ENCODE results near the gene CETN3. TPM values are rescaled to one million over a fixed set of nuclear protein-coding genes. Genes with fewer than 3 reads are reported as not detected.

CETN3 gene
- total RNA-seq (25.4 and 49.2 TPM in 2 replicates), polyA plus RNA-seq (85.8 and 106 TPM in 2 replicates)

DNA sequence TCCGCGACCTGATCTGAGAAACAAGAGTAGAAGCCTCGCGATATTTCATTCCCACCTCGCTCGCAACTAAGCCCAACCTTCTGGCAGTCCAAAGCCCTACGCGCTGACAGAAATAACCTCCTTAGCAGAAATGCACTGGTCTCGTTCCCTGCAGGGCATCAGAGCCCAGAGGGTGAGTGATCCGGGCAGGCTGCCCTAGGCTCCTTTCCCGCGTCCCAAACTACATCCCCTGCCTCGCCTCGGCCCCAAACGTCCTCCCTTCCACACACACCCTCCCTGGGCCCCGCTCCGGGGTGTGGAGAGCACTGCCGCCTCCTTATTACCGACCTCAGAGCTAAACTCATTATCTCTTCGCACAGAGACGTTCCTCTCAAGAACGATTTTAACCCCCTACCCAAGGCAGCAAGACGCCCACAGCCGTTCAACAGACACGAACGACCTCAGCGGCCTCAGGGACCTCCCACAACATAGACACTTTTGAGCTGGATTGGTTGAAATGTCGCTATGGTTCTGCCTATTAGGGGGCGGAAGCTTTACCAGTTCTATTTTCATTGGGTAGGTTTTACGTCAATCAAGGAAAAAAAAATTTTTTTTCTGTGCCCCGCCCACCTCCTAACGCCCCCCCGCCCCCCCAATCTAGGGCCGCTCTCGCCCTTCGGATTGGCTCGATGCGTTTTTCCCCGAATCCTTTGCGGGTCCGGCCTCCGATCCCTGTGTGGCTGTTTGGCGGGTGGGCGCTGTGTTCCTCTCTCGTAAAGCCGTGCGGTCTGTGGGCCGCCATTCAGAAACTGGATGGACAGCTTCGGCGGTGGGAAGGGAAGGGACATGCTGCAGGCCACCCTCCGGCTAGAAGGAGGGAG lies at the start of gene CETN3:
Gene CETN3, minus strand, starts transcription at position 439 of the 860 bp plus-strand sequence. Its CDS starts 95 bp downstream, at position 344.
- peaks cover 6% of the 10 kb centered on the region for H3K36me3 ChIP-seq
- peaks cover 22% of the 10 kb centered on the region for H3K4me1 ChIP-seq (ENCODE audit: low read depth)
- TF ChIP-seq, protein P1, sequence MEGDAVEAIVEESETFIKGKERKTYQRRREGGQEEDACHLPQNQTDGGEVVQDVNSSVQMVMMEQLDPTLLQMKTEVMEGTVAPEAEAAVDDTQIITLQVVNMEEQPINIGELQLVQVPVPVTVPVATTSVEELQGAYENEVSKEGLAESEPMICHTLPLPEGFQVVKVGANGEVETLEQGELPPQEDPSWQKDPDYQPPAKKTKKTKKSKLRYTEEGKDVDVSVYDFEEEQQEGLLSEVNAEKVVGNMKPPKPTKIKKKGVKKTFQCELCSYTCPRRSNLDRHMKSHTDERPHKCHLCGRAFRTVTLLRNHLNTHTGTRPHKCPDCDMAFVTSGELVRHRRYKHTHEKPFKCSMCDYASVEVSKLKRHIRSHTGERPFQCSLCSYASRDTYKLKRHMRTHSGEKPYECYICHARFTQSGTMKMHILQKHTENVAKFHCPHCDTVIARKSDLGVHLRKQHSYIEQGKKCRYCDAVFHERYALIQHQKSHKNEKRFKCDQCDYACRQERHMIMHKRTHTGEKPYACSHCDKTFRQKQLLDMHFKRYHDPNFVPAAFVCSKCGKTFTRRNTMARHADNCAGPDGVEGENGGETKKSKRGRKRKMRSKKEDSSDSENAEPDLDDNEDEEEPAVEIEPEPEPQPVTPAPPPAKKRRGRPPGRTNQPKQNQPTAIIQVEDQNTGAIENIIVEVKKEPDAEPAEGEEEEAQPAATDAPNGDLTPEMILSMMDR (IDR thresholded peaks at IDR 0.05; ENCODE audit: low read depth, low read length): no peak
- no peaks in the 10 kb centered on the region for H3K27me3 ChIP-seq
- H3K27ac ChIP-seq: peak within 1 kb of the TSS; percentile 99
- H3K4me3 ChIP-seq: peak within 1 kb of the TSS; percentile 95
- peak; percentile 97 for DNase-seq (ENCODE audit: low read depth in 1 of 2, low spot score in 1 of 2)
- H3K9me3 ChIP-seq (ENCODE audit: low read depth): no peaks in the 10 kb centered on the region

DNA sequence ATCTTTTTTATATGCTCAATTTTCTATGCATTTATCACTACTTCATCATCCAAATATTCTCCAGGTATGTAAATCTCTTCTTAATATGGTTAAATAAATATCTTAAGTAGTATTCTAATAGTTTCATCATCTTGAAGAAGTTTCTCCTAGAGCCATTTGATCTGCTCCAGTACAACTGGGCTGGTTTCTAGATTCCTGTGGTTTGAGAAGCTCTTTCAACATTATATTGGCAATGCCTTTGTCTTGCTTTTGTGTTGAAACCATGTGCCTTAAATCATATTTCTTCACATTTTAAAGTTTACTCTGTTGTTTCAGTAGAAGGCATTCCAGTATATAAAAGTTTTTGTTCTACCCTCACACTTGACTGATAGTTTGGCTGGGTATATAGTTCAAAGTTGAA lies 37.4 kb upstream of the CETN3 start:
- no peaks in the 10 kb centered on the region for H3K4me1 ChIP-seq (ENCODE audit: low read depth)
- DNase-seq (ENCODE audit: low read depth in 1 of 2, low spot score in 1 of 2): peak in 1 of 2 donors; percentile 76

DNA sequence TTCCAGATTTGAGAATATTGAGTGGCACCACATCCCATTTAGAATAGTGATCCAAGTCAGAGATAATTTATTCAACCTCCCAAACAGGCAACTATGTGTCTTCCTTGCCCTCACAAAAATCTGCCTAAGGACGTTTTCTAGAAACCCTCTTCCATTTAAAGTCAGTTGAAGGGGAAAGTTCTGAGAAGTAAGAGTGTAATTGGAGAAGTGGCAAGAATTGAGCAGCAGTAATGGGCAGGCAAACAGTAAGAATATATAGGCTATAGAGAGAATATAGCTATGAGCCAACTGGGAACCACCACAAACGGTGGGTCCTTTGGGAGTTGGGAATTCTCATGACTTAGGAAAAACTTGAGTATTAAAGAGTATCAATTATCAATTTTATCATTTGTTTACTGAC lies 31.1 kb upstream of the CETN3 start:
- H3K27me3 ChIP-seq: no peaks in the 10 kb centered on the region
- peaks cover 36% of the 10 kb centered on the region for H3K4me1 ChIP-seq (ENCODE audit: low read depth)
- no peak overlapping the region for H3K4me3 ChIP-seq
- H3K9me3 ChIP-seq (ENCODE audit: low read depth): no peaks in the 10 kb centered on the region
- H3K36me3 ChIP-seq: no peaks in the 10 kb centered on the region
- TF ChIP-seq, protein P1 (IDR thresholded peaks at IDR 0.05; ENCODE audit: low read depth, low read length): no peak
- DNase-seq (ENCODE audit: low read depth in 1 of 2, low spot score in 1 of 2): no peak
- no peak overlapping the region for H3K27ac ChIP-seq

More for the DNA sequence above, 37.4 kb upstream of the CETN3 start:
- no peak overlapping the region for H3K4me3 ChIP-seq
- TF ChIP-seq, protein P1 (IDR thresholded peaks at IDR 0.05; ENCODE audit: low read depth, low read length): no peak
- no peaks in the 10 kb centered on the region for H3K36me3 ChIP-seq
- H3K9me3 ChIP-seq (ENCODE audit: low read depth): no peaks in the 10 kb centered on the region
- H3K27ac ChIP-seq: no peak overlapping the region
- H3K27me3 ChIP-seq: no peaks in the 10 kb centered on the region

DNA sequence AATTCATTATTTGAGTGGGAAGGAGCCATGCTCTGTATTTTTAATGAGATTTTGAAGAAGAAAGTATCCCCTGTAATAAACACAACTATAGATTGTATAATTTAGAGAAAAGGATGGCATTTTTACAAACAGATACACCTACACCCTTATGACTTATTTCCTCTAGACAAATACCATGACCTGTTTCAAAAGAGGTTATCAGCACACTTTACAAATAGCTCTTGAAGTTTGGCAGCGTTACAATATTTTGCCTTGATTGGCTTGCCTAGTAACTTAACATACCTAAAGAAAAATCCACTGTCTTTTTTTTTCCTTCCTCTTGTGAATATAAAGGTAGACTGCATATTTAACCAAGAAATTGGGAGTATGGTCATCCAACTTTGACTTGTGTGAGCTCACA lies 28.5 kb upstream of the CETN3 start:
- Histone ChIP-seq H3K4me3 (no peak overlapping the region), H3K27me3 (no peaks in the 10 kb centered on the region)

DNA sequence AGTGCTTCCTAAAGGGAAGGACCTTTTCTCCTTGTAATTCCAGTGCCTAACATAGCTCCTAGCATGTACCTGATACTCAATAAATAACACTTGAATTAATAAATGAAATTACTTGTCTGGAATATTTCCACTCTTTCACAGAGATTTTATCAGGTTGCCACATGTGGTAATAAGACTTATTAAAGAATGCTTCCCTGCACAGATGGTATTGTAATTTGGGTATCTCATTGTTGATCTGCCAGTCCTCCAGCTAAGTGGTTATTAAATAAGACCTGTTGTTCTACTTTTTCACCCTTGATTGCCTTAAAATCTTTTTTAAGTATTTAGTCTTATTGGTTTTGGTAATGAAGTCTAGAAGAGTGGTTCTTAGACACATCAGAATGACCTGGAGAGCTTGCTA lies 28.1 kb upstream of the CETN3 start:
- Histone ChIP-seq H3K27ac (peak overlapping the region; percentile 41), H3K9me3 (ENCODE audit: low read depth) (no peaks in the 10 kb centered on the region), H3K27me3 (no peaks in the 10 kb centered on the region), H3K36me3 (no peaks in the 10 kb centered on the region), H3K4me3 (no peak overlapping the region), H3K4me1 (ENCODE audit: low read depth) (peaks cover 36% of the 10 kb centered on the region)
- TF ChIP-seq, protein P1 (IDR thresholded peaks at IDR 0.05; ENCODE audit: low read depth, low read length): no peak
- peak in 1 of 2 donors; percentile 18 for DNase-seq (ENCODE audit: low read depth in 1 of 2, low spot score in 1 of 2)

More for the DNA sequence above, 28.5 kb upstream of the CETN3 start:
- Histone ChIP-seq H3K9me3 (ENCODE audit: low read depth) (no peaks in the 10 kb centered on the region), H3K27ac (peak overlapping the region; percentile 41), H3K4me1 (ENCODE audit: low read depth) (peaks cover 36% of the 10 kb centered on the region), H3K36me3 (no peaks in the 10 kb centered on the region)
- TF ChIP-seq, protein P1 (IDR thresholded peaks at IDR 0.05; ENCODE audit: low read depth, low read length): no peak
- DNase-seq (ENCODE audit: low read depth in 1 of 2, low spot score in 1 of 2): peak; percentile 26 to 75
